PC-9 (cell line): ENCODE results near the gene BMP5. TPM values are rescaled to one million over a fixed set of nuclear protein-coding genes. Genes with fewer than 3 reads are reported as not detected.

Experiments
- BruUV-seq: library from RNA; stranded (reverse); fragments of 400-500 nt; replicated peaks from 2 replicates; lab custom pipeline; 2021; lab: Mats Ljungman, UMichigan
- CTCF ChIA-PET: fragments of 300-600 bp; sonication (Branson Sonifier 250); formaldehyde crosslinking; loops from one replicate; lab custom pipeline; 2022; ENCODE audit warnings: antibody characterized with exemption; lab: Charles Lee
- POLR2A ChIA-PET: fragments of 300-600 bp; sonication (Branson Sonifier 250); formaldehyde crosslinking; loops from one replicate; lab custom pipeline; 2022; ENCODE audit warnings: antibody characterized with exemption; ENCODE audit not compliant: unreplicated experiment; lab: Charles Lee
- DNase-seq, 2 experiments: peaks; one replicate each; pipeline versions ENCODE4 v3.0.0 to v3.0.0-alpha.2; 2015 to 2022; ENCODE audit warnings: mixed read lengths in 1 of 2
- H2AFZ ChIP-seq: fragments of 200-600 bp; sonication (generic); 2 replicates; pipeline ENCODE4 v1.8.1; 2017; ENCODE audit warnings: antibody characterized with exemption
- H3F3A ChIP-seq: fragments of 200-600 bp; sonication (generic); 2 replicates; pipeline ENCODE4 v1.8.1; 2017; ENCODE audit warnings: antibody characterized with exemption, mild to moderate bottlenecking, low read depth; ENCODE audit not compliant: insufficient read depth
- H3K27ac ChIP-seq: fragments of 200-600 bp; sonication (generic); 2 replicates; pipeline ENCODE4 v1.6.1; 2016; ENCODE audit warnings: mixed run types
- H3K27me3 ChIP-seq: fragments of 200-600 bp; sonication (generic); 2 replicates; pipeline ENCODE4 v1.6.1; 2016; ENCODE audit warnings: low read depth, mixed run types; ENCODE audit not compliant: insufficient read depth
- H3K36me3 ChIP-seq: fragments of 200-600 bp; sonication (generic); 2 replicates; pipeline ENCODE4 v1.6.1; 2016; ENCODE audit warnings: low read depth, mixed run types
- H3K4me1 ChIP-seq: fragments of 200-600 bp; sonication (generic); replicated peaks from 2 replicates; pipeline ENCODE4 v1.6.1; 2016; ENCODE audit warnings: mixed run types; ENCODE audit not compliant: insufficient read depth
- H3K4me2 ChIP-seq: fragments of 200-600 bp; sonication (generic); 2 replicates; pipeline ENCODE4 v1.6.1; 2017; ENCODE audit warnings: mixed run types
- H3K4me3 ChIP-seq: fragments of 200-600 bp; sonication (generic); 2 replicates; pipeline ENCODE4 v1.6.1; 2016; ENCODE audit warnings: mixed run types
- H3K79me2 ChIP-seq: fragments of 200-600 bp; sonication (generic); 2 replicates; pipeline ENCODE4 v1.6.1; 2017; ENCODE audit warnings: low read depth, mixed run types
- H3K9me2 ChIP-seq: fragments of 200-600 bp; sonication (generic); 2 replicates; pipeline ENCODE4 v1.8.1; 2017; ENCODE audit warnings: mild to moderate bottlenecking; ENCODE audit not compliant: insufficient read depth
- H3K9me3 ChIP-seq: fragments of 200-600 bp; sonication (generic); 2 replicates; pipeline ENCODE4 v1.8.1; 2016; ENCODE audit warnings: low read depth; ENCODE audit not compliant: insufficient read depth
- H4K20me1 ChIP-seq: fragments of 200-600 bp; sonication (generic); 2 replicates; pipeline ENCODE4 v1.8.1; 2017; ENCODE audit not compliant: insufficient read depth
- EZH2 ChIP-seq: fragments of 200-600 bp; sonication (generic); IDR thresholded peaks from 2 replicates; pipeline ENCODE4 v1.8.0; 2017; ENCODE audit warnings: antibody characterized with exemption, low read depth
- intact Hi-C: fragments of 100-400 bp; cut with micrococcal nuclease; formaldehyde crosslinking; loops from one replicate; pipeline ENCODE4 v1.10.0; 2022; ENCODE audit not compliant: unreplicated experiment
- total RNA-seq: library from RNA; stranded (reverse); gene quantifications from 2 replicates; pipeline ENCODE4 v1.2.3, GENCODE V29; 2021
- TF ChIP-seq, protein P1 (sequence below): fragments of 200-600 bp; sonication (generic); conservative IDR thresholded peaks from 2 replicates; pipeline ENCODE4 v1.6.1; 2017; ENCODE audit warnings: mixed run types, antibody characterized with exemption, mild to moderate bottlenecking, moderate library complexity

The BMP5 gene
- total RNA-seq, 1 experiment from 2014 or later, result 0.20 TPM

DNA sequence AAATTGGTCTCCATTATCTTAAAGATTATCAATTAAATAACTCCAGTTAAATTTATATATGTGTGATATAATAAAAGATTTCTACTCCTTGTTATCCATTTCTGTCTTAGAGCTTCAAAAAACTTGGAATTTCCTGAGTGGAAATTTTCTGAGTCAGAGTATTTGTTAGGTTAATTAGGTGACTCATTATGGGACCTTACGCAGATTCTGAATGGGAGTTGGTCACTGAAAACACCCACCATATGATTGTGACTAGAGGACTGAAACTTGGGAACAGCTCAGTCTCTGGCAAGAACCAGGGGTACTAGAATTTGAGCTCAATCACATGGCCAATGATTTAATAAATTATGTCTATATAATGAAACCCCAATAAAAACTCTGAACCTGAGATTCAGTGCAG lies 171.0 kb downstream of the BMP5 start:
- CTCF ChIA-PET, result no interaction called here
- H3K9me3 ChIP-seq, result peaks cover 9% of the 10 kb centered on the region
- no peaks in the 10 kb centered on the region for H3K27me3 ChIP-seq
- H3K4me2 ChIP-seq, result no peak overlapping the region
- H3K79me2 ChIP-seq, result no peaks in the 10 kb centered on the region
- TF ChIP-seq, protein P1, sequence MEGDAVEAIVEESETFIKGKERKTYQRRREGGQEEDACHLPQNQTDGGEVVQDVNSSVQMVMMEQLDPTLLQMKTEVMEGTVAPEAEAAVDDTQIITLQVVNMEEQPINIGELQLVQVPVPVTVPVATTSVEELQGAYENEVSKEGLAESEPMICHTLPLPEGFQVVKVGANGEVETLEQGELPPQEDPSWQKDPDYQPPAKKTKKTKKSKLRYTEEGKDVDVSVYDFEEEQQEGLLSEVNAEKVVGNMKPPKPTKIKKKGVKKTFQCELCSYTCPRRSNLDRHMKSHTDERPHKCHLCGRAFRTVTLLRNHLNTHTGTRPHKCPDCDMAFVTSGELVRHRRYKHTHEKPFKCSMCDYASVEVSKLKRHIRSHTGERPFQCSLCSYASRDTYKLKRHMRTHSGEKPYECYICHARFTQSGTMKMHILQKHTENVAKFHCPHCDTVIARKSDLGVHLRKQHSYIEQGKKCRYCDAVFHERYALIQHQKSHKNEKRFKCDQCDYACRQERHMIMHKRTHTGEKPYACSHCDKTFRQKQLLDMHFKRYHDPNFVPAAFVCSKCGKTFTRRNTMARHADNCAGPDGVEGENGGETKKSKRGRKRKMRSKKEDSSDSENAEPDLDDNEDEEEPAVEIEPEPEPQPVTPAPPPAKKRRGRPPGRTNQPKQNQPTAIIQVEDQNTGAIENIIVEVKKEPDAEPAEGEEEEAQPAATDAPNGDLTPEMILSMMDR, result no peak
- no peak for TF ChIP-seq EZH2
- no peaks in the 10 kb centered on the region for H3K9me2 ChIP-seq
- no peaks in the 10 kb centered on the region for H3K4me1 ChIP-seq
- no peaks in the 10 kb centered on the region for H4K20me1 ChIP-seq
- H3K36me3 ChIP-seq, result no peaks in the 10 kb centered on the region; the same call in 1 of the 2 replicates
- no peak overlapping the region for H3K27ac ChIP-seq
- intact Hi-C loops, result no loop called here
- POLR2A ChIA-PET, result no interaction called here
- H3F3A ChIP-seq, result no peaks in the 10 kb centered on the region
- no peak overlapping the region for H3K4me3 ChIP-seq
- no TSS peak for BruUV-seq
- no peak overlapping the region for H2AFZ ChIP-seq
- DNase-seq, result no peak
